KMS-11 (cell line): ENCODE results near the gene ZNF511.

Source experiments
- H2AFZ ChIP-seq: fragments of 200-600 bp; sonication (generic); 2 replicates; pipeline ENCODE4 v1.6.1; 2016; ENCODE audit warnings: antibody characterized with exemption, mixed run types, low read depth
- H3K27ac ChIP-seq: fragments of 200-600 bp; sonication (generic); 2 replicates; pipeline ENCODE4 v1.6.1; 2016; ENCODE audit warnings: mild to moderate bottlenecking, mixed run types
- H3K27me3 ChIP-seq: fragments of 200-600 bp; sonication (generic); 2 replicates; pipeline ENCODE4 v1.6.1; 2017; ENCODE audit warnings: mild to moderate bottlenecking, low read depth, mixed run types, moderate library complexity; ENCODE audit not compliant: insufficient read depth
- H3K36me3 ChIP-seq: fragments of 200-600 bp; sonication (generic); 2 replicates; pipeline ENCODE4 v1.6.1; 2017; ENCODE audit warnings: mild to moderate bottlenecking, mixed run types; ENCODE audit not compliant: insufficient read depth
- H3K4me1 ChIP-seq: fragments of 200-600 bp; sonication (generic); 2 replicates; pipeline ENCODE4 v1.6.1; 2016; ENCODE audit warnings: mild to moderate bottlenecking, low read depth, mixed run types; ENCODE audit not compliant: poor library complexity, severe bottlenecking
- H3K4me2 ChIP-seq: fragments of 200-600 bp; sonication (generic); 2 replicates; pipeline ENCODE4 v1.7.0; 2016; ENCODE audit warnings: mild to moderate bottlenecking, mixed run types
- H3K4me3 ChIP-seq: fragments of 200-600 bp; sonication (generic); IDR thresholded peaks from 2 replicates; pipeline ENCODE4 v1.6.1; 2017; ENCODE audit warnings: low read depth, low read length, mixed read lengths; ENCODE audit not compliant: insufficient read depth
- H3K79me2 ChIP-seq: fragments of 200-600 bp; sonication (generic); 2 replicates; pipeline ENCODE4 v1.6.1; 2016; ENCODE audit warnings: low read depth, mixed run types; ENCODE audit not compliant: insufficient read depth
- H3K9ac ChIP-seq: fragments of 200-600 bp; sonication (generic); 2 replicates; pipeline ENCODE4 v1.6.1; 2016; ENCODE audit warnings: mild to moderate bottlenecking, mixed run types
- H4K20me1 ChIP-seq: fragments of 200-600 bp; sonication (generic); 2 replicates; pipeline ENCODE4 v1.6.1; 2016; ENCODE audit warnings: mild to moderate bottlenecking, mixed run types; ENCODE audit not compliant: insufficient read depth
- TF ChIP-seq, protein P1 (sequence below): fragments of 200-600 bp; sonication (generic); conservative IDR thresholded peaks from 2 replicates; pipeline ENCODE4 v1.6.1; 2017; ENCODE audit warnings: low read depth, mild to moderate bottlenecking, antibody characterized with exemption, low read length, moderate library complexity, mixed read lengths

Gene ZNF511

DNA sequence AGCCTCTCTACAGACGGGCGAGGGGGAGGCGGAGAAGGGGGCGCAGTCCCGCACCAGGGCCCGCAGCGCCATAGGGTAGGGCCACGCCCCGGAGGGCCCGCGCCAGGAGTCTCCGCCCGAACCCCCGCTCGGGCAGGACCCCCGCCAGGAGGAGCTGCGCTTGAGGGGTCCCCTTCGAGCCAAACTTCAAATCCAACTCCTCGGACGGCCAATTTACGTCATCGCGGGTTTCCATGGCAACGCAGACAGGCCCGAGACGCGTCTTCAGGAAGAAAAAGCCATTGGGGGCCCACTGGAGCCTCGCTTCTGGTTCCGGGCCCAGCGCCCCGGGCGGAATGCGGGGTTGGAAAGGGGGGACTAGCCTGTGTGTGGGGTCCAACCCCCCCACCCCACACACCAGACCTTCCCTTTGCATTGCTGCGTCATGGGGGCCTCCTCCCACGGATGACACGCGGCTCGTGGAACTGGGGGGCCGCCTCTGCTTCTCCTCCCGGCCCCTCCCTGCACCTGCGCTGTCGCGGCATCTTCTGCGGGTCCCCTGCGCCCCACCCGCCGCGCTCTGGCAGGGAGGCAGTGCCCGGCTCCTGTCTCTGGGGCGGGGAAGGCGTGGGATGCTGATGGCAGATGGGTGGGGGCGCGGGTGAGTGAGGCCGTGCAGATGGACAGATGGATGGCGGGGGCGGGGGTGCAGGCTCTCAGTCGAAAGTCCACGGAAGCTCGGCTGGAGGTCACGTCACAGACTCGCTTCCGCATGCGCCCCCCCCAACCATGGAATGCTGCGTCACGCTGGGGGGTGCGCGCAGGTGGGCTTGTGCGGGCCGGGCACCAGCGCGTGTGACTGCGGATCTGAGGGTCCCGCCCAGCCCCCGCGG lies 26.8 kb downstream of the ZNF511 start:
- H3K4me3 ChIP-seq, result no peak overlapping the region
- no peak overlapping the region for H3K4me2 ChIP-seq
- no peaks in the 10 kb centered on the region for H3K36me3 ChIP-seq
- H3K9ac ChIP-seq, result no peak overlapping the region
- TF ChIP-seq, protein P1, sequence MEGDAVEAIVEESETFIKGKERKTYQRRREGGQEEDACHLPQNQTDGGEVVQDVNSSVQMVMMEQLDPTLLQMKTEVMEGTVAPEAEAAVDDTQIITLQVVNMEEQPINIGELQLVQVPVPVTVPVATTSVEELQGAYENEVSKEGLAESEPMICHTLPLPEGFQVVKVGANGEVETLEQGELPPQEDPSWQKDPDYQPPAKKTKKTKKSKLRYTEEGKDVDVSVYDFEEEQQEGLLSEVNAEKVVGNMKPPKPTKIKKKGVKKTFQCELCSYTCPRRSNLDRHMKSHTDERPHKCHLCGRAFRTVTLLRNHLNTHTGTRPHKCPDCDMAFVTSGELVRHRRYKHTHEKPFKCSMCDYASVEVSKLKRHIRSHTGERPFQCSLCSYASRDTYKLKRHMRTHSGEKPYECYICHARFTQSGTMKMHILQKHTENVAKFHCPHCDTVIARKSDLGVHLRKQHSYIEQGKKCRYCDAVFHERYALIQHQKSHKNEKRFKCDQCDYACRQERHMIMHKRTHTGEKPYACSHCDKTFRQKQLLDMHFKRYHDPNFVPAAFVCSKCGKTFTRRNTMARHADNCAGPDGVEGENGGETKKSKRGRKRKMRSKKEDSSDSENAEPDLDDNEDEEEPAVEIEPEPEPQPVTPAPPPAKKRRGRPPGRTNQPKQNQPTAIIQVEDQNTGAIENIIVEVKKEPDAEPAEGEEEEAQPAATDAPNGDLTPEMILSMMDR, result no peak
- no peak overlapping the region for H2AFZ ChIP-seq
- H3K27ac ChIP-seq, result no peak overlapping the region
- peaks cover 21% of the 10 kb centered on the region for H3K27me3 ChIP-seq
- no peaks in the 10 kb centered on the region for H3K4me1 ChIP-seq
- no peaks in the 10 kb centered on the region for H4K20me1 ChIP-seq
- no peaks in the 10 kb centered on the region for H3K79me2 ChIP-seq

DNA sequence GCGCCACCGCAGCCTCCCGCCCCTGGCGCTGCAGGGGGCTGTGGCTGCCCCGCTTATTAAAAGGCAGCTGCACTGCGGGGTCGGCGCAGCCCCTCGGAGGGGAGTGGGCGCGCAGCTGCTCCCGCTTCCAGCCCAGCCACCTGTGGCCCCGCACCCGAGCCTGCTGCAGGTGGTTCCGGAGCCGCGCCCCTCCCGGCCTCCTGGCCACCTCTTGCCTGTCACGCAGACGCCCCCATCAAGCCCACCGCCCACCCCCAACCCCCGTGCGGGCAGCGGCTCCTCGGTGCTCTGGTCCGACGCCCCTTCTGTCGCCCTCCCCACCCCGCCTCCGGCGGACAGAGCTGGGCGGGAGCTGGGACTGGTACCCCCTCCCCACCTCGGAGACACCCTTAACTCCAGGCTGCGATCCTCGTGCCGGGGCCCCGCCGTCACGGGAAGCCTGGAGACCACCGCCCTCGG lies 27.4 kb downstream of the ZNF511 start:
- TF ChIP-seq, protein P1, result no peak
- Histone ChIP-seq H3K4me2 (no peak overlapping the region), H3K4me1 (no peaks in the 10 kb centered on the region), H3K27me3 (peaks cover 21% of the 10 kb centered on the region), H3K36me3 (no peaks in the 10 kb centered on the region), H4K20me1 (no peaks in the 10 kb centered on the region), H3K79me2 (no peaks in the 10 kb centered on the region), H3K9ac (no peak overlapping the region), H3K4me3 (no peak overlapping the region), H3K27ac (no peak overlapping the region), H2AFZ (no peak overlapping the region)

DNA sequence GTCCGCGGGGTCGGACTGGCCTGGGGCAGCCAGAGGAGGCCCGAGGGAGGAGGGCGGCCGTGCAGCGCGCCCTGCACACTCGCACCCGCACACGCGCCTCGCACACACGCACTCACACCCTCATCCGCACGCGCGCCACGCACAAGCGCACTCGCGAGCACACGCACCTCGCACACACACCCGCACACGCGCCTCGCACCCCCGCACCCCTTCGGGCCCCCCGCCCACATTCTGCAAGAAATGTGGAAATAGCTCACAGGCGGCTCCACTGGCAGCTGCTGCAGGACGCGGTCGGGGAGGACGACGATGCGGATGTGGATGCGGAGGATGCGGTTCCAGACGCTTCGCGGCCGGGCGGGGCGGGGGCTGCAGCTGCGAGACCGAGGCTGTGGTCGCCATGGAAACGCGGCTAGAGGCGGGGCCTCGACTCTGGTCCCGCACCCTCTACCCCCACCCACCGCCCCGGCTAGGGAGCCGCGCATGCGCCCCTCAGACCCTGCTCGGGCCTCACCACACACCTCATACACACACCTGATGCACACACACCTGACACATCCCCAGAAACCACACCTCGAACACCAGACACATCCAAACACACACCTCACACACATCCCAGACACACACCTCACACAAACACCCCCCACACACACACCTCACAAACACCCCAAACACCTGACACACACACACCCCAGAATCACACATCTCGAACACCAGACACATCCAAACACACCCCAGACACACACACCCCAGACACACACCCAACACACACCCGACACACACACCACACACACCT lies 28.1 kb downstream of the ZNF511 start, which contains the start of gene CALY:
TSS of gene CALY (minus strand) at position 320 of the 793 bp plus-strand sequence. CDS start 7,907 bp downstream, outside the sequence.
- Histone ChIP-seq H4K20me1 (no peaks in the 10 kb centered on the region), H2AFZ (no peak within 1 kb of the TSS), H3K27ac (no peak within 1 kb of the TSS), H3K27me3 (peaks cover 19% of the 10 kb centered on the region), H3K9ac (no peak within 1 kb of the TSS), H3K36me3 (no peaks in the 10 kb centered on the region), H3K4me1 (no peaks in the 10 kb centered on the region), H3K79me2 (no peaks in the 10 kb centered on the region), H3K4me3 (no peak within 1 kb of the TSS), H3K4me2 (no peak within 1 kb of the TSS)
- TF ChIP-seq, protein P1, result no peak

DNA sequence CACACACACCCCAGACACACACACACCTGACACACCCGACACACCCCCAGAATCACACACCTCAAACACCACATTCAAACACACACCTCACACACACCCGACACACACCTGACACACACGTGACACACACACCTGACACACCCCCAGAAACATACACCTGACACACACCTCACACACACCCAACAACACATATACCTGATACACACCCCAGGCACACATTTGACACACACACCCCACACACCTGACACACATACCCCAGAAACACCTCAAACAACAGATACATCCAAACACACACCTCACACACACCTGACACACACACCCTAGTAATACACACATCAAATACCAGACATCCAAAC lies 28.6 kb downstream of the ZNF511 start:
- H3K4me2 ChIP-seq, result no peak overlapping the region
- no peaks in the 10 kb centered on the region for H3K36me3 ChIP-seq
- no peaks in the 10 kb centered on the region for H3K79me2 ChIP-seq
- no peak overlapping the region for H2AFZ ChIP-seq
- H3K27me3 ChIP-seq, result peaks cover 20% of the 10 kb centered on the region
- TF ChIP-seq, protein P1, result no peak
- H3K4me3 ChIP-seq, result no peak overlapping the region
- H3K4me1 ChIP-seq, result no peaks in the 10 kb centered on the region
- H3K9ac ChIP-seq, result no peak overlapping the region
- H3K27ac ChIP-seq, result no peak overlapping the region
- H4K20me1 ChIP-seq, result no peaks in the 10 kb centered on the region
